Endothelial cell (in vitro differentiated cells): ENCODE data around the gene CIDEC. TPM values are rescaled to one million over a fixed set of nuclear protein-coding genes. Genes with fewer than 3 reads are reported as not detected.
A peak's percentile ranks its signal among the peaks of the same experiment; 100 is the strongest.

Experiments used
- DNase-seq: peaks from one replicate; pipeline ENCODE4 v3.0.0; 2021; ENCODE audit warnings: low spot score
- H3K27ac Mint-ChIP-seq: one replicate; pipeline ENCODE4 v1.8.0; 2021; ENCODE audit warnings: mixed read lengths, inconsistent platforms; ENCODE audit not compliant: unreplicated experiment
- H3K27me3 Mint-ChIP-seq: one replicate; pipeline ENCODE4 v1.8.0; 2021; ENCODE audit warnings: mild to moderate bottlenecking, moderate library complexity, mixed read lengths, inconsistent platforms; ENCODE audit not compliant: unreplicated experiment
- H3K36me3 Mint-ChIP-seq: one replicate; pipeline ENCODE4 v1.8.0; 2021; ENCODE audit warnings: mild to moderate bottlenecking, low read depth, mixed read lengths, inconsistent platforms; ENCODE audit not compliant: unreplicated experiment
- H3K4me1 Mint-ChIP-seq: one replicate; pipeline ENCODE4 v1.8.0; 2021; ENCODE audit warnings: mild to moderate bottlenecking, mixed read lengths, inconsistent platforms; ENCODE audit not compliant: unreplicated experiment
- H3K4me3 Mint-ChIP-seq: one replicate; pipeline ENCODE4 v1.8.0; 2021; ENCODE audit warnings: mild to moderate bottlenecking, mixed read lengths, inconsistent platforms; ENCODE audit not compliant: unreplicated experiment
- H3K9me3 Mint-ChIP-seq: one replicate; pipeline ENCODE4 v1.8.0; 2021; ENCODE audit warnings: mixed read lengths, inconsistent platforms; ENCODE audit not compliant: unreplicated experiment
- CTCF ChIP-seq: fragments of 200-600 bp; sonication (generic); IDR thresholded peaks from one replicate; pipeline ENCODE4 v1.5.0; 2021; ENCODE audit warnings: antibody characterized with exemption; ENCODE audit not compliant: unreplicated experiment
- total RNA-seq: library from RNA; stranded (reverse); fragmentation: NEBNext Ultra II Directional; extraction: Animal tissue kit (Norgen Biotek cat#: 25700); gene quantifications from one replicate; pipeline ENCODE4 v1.2.1, GENCODE V29; 2021; ENCODE audit not compliant: unreplicated experiment

CIDEC gene
- total RNA-seq, 1 donor from 2014 or later, result not detected

DNA sequence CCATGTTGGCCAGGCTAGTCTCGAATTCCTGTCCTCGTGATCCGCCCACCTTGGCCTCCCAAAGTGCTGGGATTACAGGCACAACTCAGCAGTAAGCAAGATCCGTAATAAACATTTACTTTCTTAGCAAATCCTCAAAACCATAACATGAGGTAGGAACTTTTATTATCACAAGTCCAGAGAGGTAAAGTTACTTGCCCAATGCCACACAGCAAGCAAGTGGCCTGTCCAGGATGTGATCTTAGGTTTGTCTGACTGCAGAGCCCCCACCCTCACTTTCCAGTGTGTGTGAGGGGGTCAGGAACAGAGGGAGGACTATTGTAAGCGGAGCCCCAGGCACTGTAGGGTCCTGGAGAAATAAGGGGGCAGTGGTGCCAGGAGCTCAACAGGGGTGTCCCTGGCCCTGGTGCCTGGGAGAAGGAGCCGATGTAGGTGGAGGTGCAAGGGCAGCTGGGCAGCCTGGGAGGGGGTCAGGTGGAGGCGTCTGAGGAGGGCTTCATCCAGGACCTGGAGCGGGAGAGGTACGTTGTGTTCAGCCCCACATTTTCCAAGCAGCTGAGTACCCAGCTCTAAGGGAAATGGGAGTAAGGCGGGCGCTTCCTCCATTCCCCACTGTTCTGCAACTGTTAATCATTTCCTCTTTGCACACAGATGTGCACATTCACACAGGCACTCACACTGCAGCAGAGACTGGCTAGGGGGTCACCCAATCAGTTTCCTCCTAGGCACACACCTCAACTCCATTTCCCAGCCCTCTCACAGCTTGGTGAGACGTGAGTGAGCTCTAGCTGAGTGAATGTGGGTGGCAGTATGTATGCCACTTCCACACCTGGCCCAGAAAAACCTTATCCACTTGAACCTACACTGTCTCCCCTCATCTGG is 42.1 kb downstream of the CIDEC start:
- Mint-ChIP-seq H3K27me3 (peaks cover 3% of the 10 kb centered on the region), H3K9me3 (no peaks in the 10 kb centered on the region), H3K4me1 (peaks cover 16% of the 10 kb centered on the region), H3K36me3 (peaks cover 15% of the 10 kb centered on the region), H3K27ac (no peak overlapping the region), H3K4me3 (peak overlapping the region; percentile 56)
- no peak for TF ChIP-seq CTCF
- DNase-seq, result no peak

- H3K27ac Mint-ChIP-seq, result no peak overlapping the region
Measured at GRCh38 chr3:9834520-9835380, 45.3 kb downstream of the CIDEC start.

GRCh38 chr3:9833078-9833477 is 47.0 kb downstream of the CIDEC start:
- H3K27ac Mint-ChIP-seq, result no peak overlapping the region
- no peak for TF ChIP-seq CTCF
- peaks cover 6% of the 10 kb centered on the region for H3K27me3 Mint-ChIP-seq
- DNase-seq, result no peak
- no peaks in the 10 kb centered on the region for H3K9me3 Mint-ChIP-seq
- peaks cover 7% of the 10 kb centered on the region for H3K36me3 Mint-ChIP-seq
- H3K4me1 Mint-ChIP-seq, result peaks cover 4% of the 10 kb centered on the region
- H3K4me3 Mint-ChIP-seq, result no peak overlapping the region

More at GRCh38 chr3:9834520-9835380, 45.3 kb downstream of the CIDEC start:
- H3K9me3 Mint-ChIP-seq, result no peaks in the 10 kb centered on the region
- peaks cover 6% of the 10 kb centered on the region for H3K27me3 Mint-ChIP-seq
- no peak overlapping the region for H3K4me3 Mint-ChIP-seq
- H3K4me1 Mint-ChIP-seq, result peaks cover 7% of the 10 kb centered on the region
- TF ChIP-seq CTCF, result no peak
- no peak for DNase-seq
- peaks cover 7% of the 10 kb centered on the region for H3K36me3 Mint-ChIP-seq

DNA sequence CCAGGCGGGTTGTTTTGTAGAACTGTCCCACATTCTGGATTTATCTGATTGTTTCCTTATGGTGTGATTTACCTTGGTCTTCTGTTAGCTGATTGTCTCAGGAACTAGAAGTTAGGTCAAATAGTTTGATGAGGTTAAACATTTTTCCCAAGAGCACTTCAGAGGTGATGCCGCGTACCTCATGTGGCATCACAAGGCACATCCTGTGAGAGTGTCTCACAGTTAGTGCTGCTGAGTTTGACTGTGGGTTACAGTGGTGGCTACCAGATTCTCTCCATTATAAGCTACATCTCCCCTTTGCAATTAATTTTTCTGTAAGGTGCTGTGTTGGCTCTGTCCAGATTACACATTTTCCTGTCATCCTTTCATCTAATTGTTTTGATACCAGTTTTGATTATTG is 48.8 kb downstream of the CIDEC start:
- H3K27ac Mint-ChIP-seq, result peak overlapping the region; percentile 7

More for the DNA sequence above, 48.8 kb downstream of the CIDEC start:
- no peak for DNase-seq
- no peaks in the 10 kb centered on the region for H3K9me3 Mint-ChIP-seq
- H3K4me3 Mint-ChIP-seq, result peak overlapping the region; percentile 40
- no peak for TF ChIP-seq CTCF
- peaks cover 7% of the 10 kb centered on the region for H3K36me3 Mint-ChIP-seq
- peaks cover 6% of the 10 kb centered on the region for H3K27me3 Mint-ChIP-seq
- H3K4me1 Mint-ChIP-seq, result no peaks in the 10 kb centered on the region
